Tibial nerve (tissue), 4 donors: Measurements from ENCODE around the gene GNA14. TPM values are rescaled to one million over a fixed set of nuclear protein-coding genes. Genes with fewer than 3 reads are reported as not detected.

ENCODE experiments used
- DNase-seq, 2 donors: peaks; one replicate each; pipeline ENCODE4 v3.0.0-alpha.2; 2019; ENCODE audit warnings: low spot score in 2 of 2
- H3K27ac ChIP-seq, 4 donors: fragments of 200-600 bp; sonication (generic) in 3 of 4; one replicate each; pipeline ENCODE4 v1.5.1; 2017 to 2019; ENCODE audit warnings: mild to moderate bottlenecking in 1 of 4
- H3K27me3 ChIP-seq, 2 donors: fragments of 200-600 bp; sonication (generic) in 1 of 2; one replicate each; pipeline versions ENCODE4 v1.5.1 to v1.6.0; 2017 to 2019
- H3K36me3 ChIP-seq, 3 donors: fragments of 200-600 bp; sonication (generic); one replicate each; pipeline ENCODE4 v1.5.1; 2018 to 2019
- H3K4me1 ChIP-seq, 4 donors: fragments of 200-600 bp; sonication (generic) in 3 of 4; one replicate each; pipeline ENCODE4 v1.5.1; 2017 to 2019
- H3K4me3 ChIP-seq, 4 donors: fragments of 200-600 bp; sonication (generic) in 3 of 4; one replicate each; pipeline ENCODE4 v1.5.1; 2017 to 2019; ENCODE audit warnings: mild to moderate bottlenecking in 1 of 4, moderate library complexity in 1 of 4
- H3K9me3 ChIP-seq, 4 donors: fragments of 200-600 bp; sonication (generic) in 3 of 4; one replicate each; pipeline ENCODE4 v1.5.1; 2017 to 2019
- CTCF ChIP-seq, 5 experiments: fragments of 200-600 bp in 3 of 5; fragments of 450-650 bp in 2 of 5; sonication (generic) in 3 of 5; IDR thresholded peaks; one replicate each; pipeline ENCODE4 v1.5.1; 2016 to 2019; ENCODE audit warnings: antibody characterized with exemption in 5 of 5, mild to moderate bottlenecking in 3 of 5, moderate library complexity in 2 of 5
- EP300 ChIP-seq, 2 donors: sonication (generic); formaldehyde crosslinking; IDR thresholded peaks; one replicate each; pipeline ENCODE4 v1.6.1; 2017; ENCODE audit warnings: antibody characterized with exemption in 2 of 2, mild to moderate bottlenecking in 1 of 2
- POLR2A ChIP-seq, 2 donors: fragments of 450-650 bp; IDR thresholded peaks; one replicate each; pipeline ENCODE4 v1.6.1; 2017; ENCODE audit warnings: antibody characterized with exemption in 2 of 2, mild to moderate bottlenecking in 2 of 2, moderate library complexity in 2 of 2
- WGBS, 2 donors: methylation state at CpG; one replicate each; pipeline ENCODE4 v1.1.5; 2018; 5-methylcytosine and 5-hydroxymethylcytosine counted together
- total RNA-seq, 4 donors: library from RNA; depleted of rRNA; stranded (reverse); fragments of >200 nt; gene quantifications; one replicate each; pipeline ENCODE4 v1.1.0, GENCODE V29; 2016

GNA14 gene
- total RNA-seq, 4 donors from 2014 or later, result 0.84 to 7.1 (median 3.6) TPM

GRCh38 chr9:77453825-77454647, 194.1 kb downstream of the GNA14 start:
- no peak for DNase-seq
- H3K9me3 ChIP-seq, result no peaks in the 10 kb centered on the region
- no peak overlapping the region for H3K27ac ChIP-seq
- no peaks in the 10 kb centered on the region for H3K36me3 ChIP-seq
- WGBS, 2 donors, result 77 to 82% methylated on average over 14 of the region's 14 CpGs
- TF ChIP-seq POLR2A (IDR thresholded peaks at IDR 0.05), result no peak
- TF ChIP-seq EP300 (IDR thresholded peaks at IDR 0.05), result no peak
- no peak for TF ChIP-seq CTCF (IDR thresholded peaks at IDR 0.05)
- H3K4me3 ChIP-seq, result no peak overlapping the region
- peaks cover 0 to 11% (median 0%) of the 10 kb centered on the region in 4 donors for H3K4me1 ChIP-seq
- no peaks in the 10 kb centered on the region for H3K27me3 ChIP-seq

DNA sequence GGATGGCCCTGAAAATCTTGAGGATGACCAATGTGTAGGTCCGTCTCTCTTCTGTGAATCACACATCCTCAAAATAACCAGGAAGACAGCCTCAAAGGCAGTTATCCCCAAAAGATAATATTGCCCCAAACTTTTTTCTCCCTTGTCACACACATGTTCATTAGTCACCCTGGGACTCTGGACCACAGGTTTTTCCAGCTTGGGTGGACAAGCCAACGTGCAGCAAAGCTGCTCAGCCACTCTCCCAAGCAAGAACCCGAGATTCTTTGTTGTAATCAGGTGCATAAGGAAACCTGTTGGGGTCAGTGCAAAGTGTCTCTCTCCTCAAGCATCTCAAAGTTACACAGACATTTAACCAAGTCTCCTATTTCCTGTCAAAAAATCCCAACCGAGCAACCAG, 196.6 kb downstream of the GNA14 start:
- Histone ChIP-seq H3K4me3 (no peak overlapping the region), H3K9me3 (peaks cover 0 to 8% (median 0%) of the 10 kb centered on the region in 4 donors), H3K27ac (no peak overlapping the region), H3K27me3 (no peaks in the 10 kb centered on the region), H3K4me1 (no peaks in the 10 kb centered on the region), H3K36me3 (no peaks in the 10 kb centered on the region)
- DNase-seq, result no peak
- TF ChIP-seq POLR2A (IDR thresholded peaks at IDR 0.05) (no peak), EP300 (IDR thresholded peaks at IDR 0.05) (no peak), CTCF (IDR thresholded peaks at IDR 0.05) (no peak)
- WGBS, 2 donors, result 78 to 84% methylated on average over 4 of the region's 4 CpGs

- no peak for DNase-seq
- H3K36me3 ChIP-seq, result no peaks in the 10 kb centered on the region
- H3K9me3 ChIP-seq, result peaks cover 0 to 8% (median 0%) of the 10 kb centered on the region in 4 donors
- H3K27ac ChIP-seq, result no peak overlapping the region
- no peaks in the 10 kb centered on the region for H3K27me3 ChIP-seq
- H3K4me1 ChIP-seq, result no peaks in the 10 kb centered on the region
- H3K4me3 ChIP-seq, result no peak overlapping the region
- TF ChIP-seq CTCF (IDR thresholded peaks at IDR 0.05), result no peak
- no peak for TF ChIP-seq POLR2A (IDR thresholded peaks at IDR 0.05)
- 88 to 98% methylated on average over 4 of the region's 4 CpGs for WGBS, 2 donors
Observed at GRCh38 chr9:77450085-77450475, 198.0 kb downstream of the GNA14 start.

DNA sequence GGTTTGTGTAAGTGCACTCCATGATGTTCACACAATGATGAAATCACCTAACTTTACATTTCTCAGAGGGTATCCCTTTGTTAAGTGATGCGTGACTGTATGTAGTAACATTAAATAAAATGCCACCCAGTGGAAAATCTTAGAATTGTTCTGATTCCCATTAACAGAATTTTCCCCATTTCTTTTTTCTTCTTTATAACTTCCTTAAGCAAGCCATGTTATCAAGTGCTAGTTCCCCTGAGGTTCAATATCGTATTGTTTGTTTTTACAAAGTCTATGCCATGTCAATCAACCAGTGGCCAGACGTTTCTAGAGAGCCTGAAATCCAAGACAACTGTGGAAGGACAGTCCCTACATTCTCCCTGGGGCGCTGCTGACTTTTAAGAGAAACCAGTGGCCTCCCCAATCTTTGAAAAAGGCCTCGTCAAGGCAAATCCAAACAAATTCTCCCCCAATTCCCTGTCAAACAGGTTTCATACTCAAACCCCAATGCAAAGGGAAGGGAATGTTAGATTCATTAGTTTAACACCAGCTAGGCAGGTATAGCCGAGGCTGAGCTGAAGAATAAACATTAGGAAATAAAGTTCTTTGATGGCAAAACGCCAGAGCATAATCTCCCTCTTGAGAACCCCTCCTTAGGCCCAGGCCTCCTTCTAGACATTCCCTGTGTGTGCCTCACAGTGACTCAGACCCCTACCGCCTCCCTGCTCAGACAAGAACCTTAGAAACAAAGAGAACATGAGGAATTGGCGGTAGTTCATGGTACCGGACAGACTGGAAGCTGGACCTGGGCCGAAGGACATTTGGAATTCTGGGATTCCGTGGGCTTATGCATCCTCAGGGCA, 198.7 kb downstream of the GNA14 start:
- no peak for DNase-seq
- no peaks in the 10 kb centered on the region for H3K36me3 ChIP-seq
- peaks cover 0 to 8% (median 0%) of the 10 kb centered on the region in 4 donors for H3K9me3 ChIP-seq
- no peaks in the 10 kb centered on the region for H3K4me1 ChIP-seq
- H3K27ac ChIP-seq, result no peak overlapping the region
- no peak overlapping the region for H3K4me3 ChIP-seq
- no peaks in the 10 kb centered on the region for H3K27me3 ChIP-seq
- WGBS, 2 donors, result 69 to 70% methylated on average over 12 of the region's 12 CpGs
- TF ChIP-seq EP300 (IDR thresholded peaks at IDR 0.05) (no peak), CTCF (IDR thresholded peaks at IDR 0.05) (no peak), POLR2A (IDR thresholded peaks at IDR 0.05) (no peak)

- Histone ChIP-seq H3K4me1 (no peaks in the 10 kb centered on the region), H3K9me3 (peaks cover 0 to 8% (median 0%) of the 10 kb centered on the region in 4 donors), H3K27me3 (no peaks in the 10 kb centered on the region), H3K36me3 (no peaks in the 10 kb centered on the region), H3K27ac (no peak overlapping the region), H3K4me3 (no peak overlapping the region)
- DNase-seq, result no peak
- TF ChIP-seq CTCF (IDR thresholded peaks at IDR 0.05) (no peak), POLR2A (IDR thresholded peaks at IDR 0.05) (no peak), EP300 (IDR thresholded peaks at IDR 0.05) (no peak)
- WGBS, 2 donors, result 100% methylated on average over 1 of the region's 1 CpG
Observed at GRCh38 chr9:77447646-77448045, 200.5 kb downstream of the GNA14 start.
